Tibial artery (tissue), 4 donors: Measurements from ENCODE around the gene TRPV4.

Experiments used
- DNase-seq, 2 donors: peaks; one replicate each; pipeline ENCODE4 v3.0.0-alpha.2; 2019
- H3K27ac ChIP-seq, 2 donors: fragments of 200-600 bp; sonication (generic) in 1 of 2; 1 replicate in 1 of 2; 2 replicates in 1 of 2; pipeline ENCODE4 v1.5.1; 2018 to 2019; ENCODE audit warnings: mild to moderate bottlenecking in 1 of 2
- H3K27me3 ChIP-seq, 2 donors: fragments of 200-600 bp; sonication (generic) in 1 of 2; one replicate each; pipeline versions ENCODE4 v1.5.1 to v1.6.0; 2016 to 2019
- H3K36me3 ChIP-seq, 3 donors: fragments of 200-600 bp; sonication (generic) in 2 of 3; one replicate each; pipeline ENCODE4 v1.5.1; 2016 to 2019; ENCODE audit warnings: mild to moderate bottlenecking in 2 of 3
- H3K4me1 ChIP-seq, 4 donors: fragments of 200-600 bp; sonication (generic) in 2 of 4; 1 replicate in 3 of 4; 2 replicates in 1 of 4; pipeline ENCODE4 v1.5.1; 2016 to 2019
- H3K4me3 ChIP-seq, 2 donors: fragments of 200-600 bp; sonication (generic) in 1 of 2; 1 replicate in 1 of 2; 2 replicates in 1 of 2; pipeline ENCODE4 v1.5.1; 2018 to 2019; ENCODE audit warnings: mild to moderate bottlenecking in 2 of 2
- H3K9me3 ChIP-seq, 3 donors: fragments of 200-600 bp; sonication (generic) in 1 of 3; one replicate each; pipeline ENCODE4 v1.5.1; 2016 to 2019
- CTCF ChIP-seq, 2 experiments: fragments of 200-600 bp in 1 of 2; fragments of 450-650 bp in 1 of 2; IDR thresholded peaks; one replicate each; pipeline ENCODE4 v1.5.1; 2017 to 2019; ENCODE audit warnings: antibody characterized with exemption in 2 of 2, mild to moderate bottlenecking in 1 of 2, moderate library complexity in 1 of 2
- intact Hi-C: fragments of 100-400 bp; cut with DNase I; formaldehyde crosslinking; loops from one replicate; pipeline ENCODE4 v1.15.0; 2023; ENCODE audit warnings: low total_unique reads

The TRPV4 gene

DNA sequence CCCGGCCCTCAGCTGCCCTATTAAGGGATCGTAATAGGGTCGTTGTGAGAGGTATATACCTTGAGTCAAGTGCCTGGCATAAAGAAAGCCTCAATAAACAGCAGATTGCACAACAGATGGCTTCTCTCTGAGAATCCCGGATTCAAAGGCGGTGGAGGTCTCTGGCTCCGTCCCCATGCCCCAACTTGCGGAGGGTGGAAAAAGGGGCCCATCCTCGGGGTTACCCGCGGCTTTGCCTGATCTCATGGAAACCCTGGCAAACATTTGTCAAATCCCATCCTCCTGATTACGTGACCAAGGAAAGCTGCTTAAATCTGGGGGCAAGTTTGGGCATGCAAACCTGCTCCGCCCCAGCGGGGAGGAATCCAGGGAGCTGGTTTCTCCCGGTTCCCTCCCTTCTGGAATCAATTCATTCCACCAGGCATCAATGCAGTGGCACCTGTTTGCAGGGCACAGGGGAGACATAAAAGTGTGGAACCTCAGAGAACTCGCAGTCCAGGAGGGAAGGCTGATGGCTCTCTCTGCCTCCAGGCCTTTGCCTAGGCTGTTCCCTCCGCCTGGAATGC is 12.3 kb downstream of the TRPV4 start:
- Histone ChIP-seq H3K9me3 (no peaks in the 10 kb centered on the region), H3K4me1 (peaks cover 0 to 3% (median 0%) of the 10 kb centered on the region in 4 donors), H3K27me3 (peaks cover 0 to 62% of the 10 kb centered on the region in 2 donors), H3K36me3 (no peaks in the 10 kb centered on the region), H3K4me3 (no peak overlapping the region), H3K27ac (no peak overlapping the region)
- DNase-seq = no peak
- intact Hi-C loops = no loop called here
- no peak for TF ChIP-seq CTCF (IDR thresholded peaks at IDR 0.05)

- no peak for TF ChIP-seq CTCF (IDR thresholded peaks at IDR 0.05)
- Histone ChIP-seq H3K27me3 (peaks cover 0 to 71% of the 10 kb centered on the region in 2 donors), H3K4me1 (peaks cover 0 to 3% (median 0%) of the 10 kb centered on the region in 4 donors), H3K9me3 (no peaks in the 10 kb centered on the region), H3K4me3 (no peak overlapping the region), H3K27ac (no peak overlapping the region), H3K36me3 (no peaks in the 10 kb centered on the region)
- intact Hi-C loops = no loop called here
- DNase-seq = no peak
Observed at GRCh38 chr12:109818905-109819500, 14.2 kb downstream of the TRPV4 start.

DNA sequence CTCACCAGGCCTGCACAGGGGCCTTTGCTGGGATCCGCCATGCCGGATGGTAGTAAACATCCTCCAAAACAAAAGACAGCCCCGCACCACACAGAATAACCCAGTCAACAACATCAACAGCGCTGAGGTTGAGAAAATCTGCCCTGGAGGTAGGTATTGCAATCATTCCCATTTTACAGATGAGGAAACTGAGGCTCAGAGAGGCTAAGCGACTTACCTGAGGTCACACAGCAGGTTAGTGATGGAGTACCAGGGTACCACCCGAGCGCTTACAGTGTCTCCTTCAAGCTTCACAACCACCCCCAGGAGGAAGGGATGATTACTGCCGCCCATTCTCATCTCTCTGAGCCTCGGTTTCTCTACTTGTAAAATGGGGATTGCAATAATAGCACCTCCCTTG is 14.9 kb downstream of the TRPV4 start:
- H3K4me1 ChIP-seq = peaks cover 0 to 3% (median 0%) of the 10 kb centered on the region in 4 donors
- no peak overlapping the region for H3K27ac ChIP-seq
- H3K4me3 ChIP-seq = no peak overlapping the region
- no peak for TF ChIP-seq CTCF (IDR thresholded peaks at IDR 0.05)
- DNase-seq = no peak
- peaks cover 0 to 74% of the 10 kb centered on the region in 2 donors for H3K27me3 ChIP-seq
- no peaks in the 10 kb centered on the region for H3K9me3 ChIP-seq
- H3K36me3 ChIP-seq = no peaks in the 10 kb centered on the region
- intact Hi-C loops = no loop called here

- TF ChIP-seq CTCF (IDR thresholded peaks at IDR 0.05) = no peak
- intact Hi-C loops = no loop called here
- no peak for DNase-seq
- Histone ChIP-seq H3K4me3 (no peak overlapping the region), H3K27me3 (peaks cover 0 to 74% of the 10 kb centered on the region in 2 donors), H3K4me1 (peaks cover 0 to 3% (median 0%) of the 10 kb centered on the region in 4 donors), H3K36me3 (no peaks in the 10 kb centered on the region), H3K9me3 (no peaks in the 10 kb centered on the region), H3K27ac (no peak overlapping the region)
Observed at GRCh38 chr12:109817627-109818231, 15.5 kb downstream of the TRPV4 start.

- Histone ChIP-seq H3K27me3 (peaks cover 0 to 70% of the 10 kb centered on the region in 2 donors), H3K4me3 (no peak overlapping the region), H3K36me3 (no peaks in the 10 kb centered on the region), H3K4me1 (peaks cover 0 to 3% (median 0%) of the 10 kb centered on the region in 4 donors), H3K27ac (no peak overlapping the region), H3K9me3 (no peaks in the 10 kb centered on the region)
- TF ChIP-seq CTCF (IDR thresholded peaks at IDR 0.05) = no peak
- intact Hi-C loops = no loop called here
- no peak for DNase-seq
Observed at GRCh38 chr12:109816870-109817269, 16.3 kb downstream of the TRPV4 start.
